Activated T-helper 1 cell treated with anti-CD3 and anti-CD28 coated beads, Interleukin-12 subunit alpha, Interleukin-12 subunit beta, Interleukin-2, Interleukin-4 antibody, amounts not matched to agents 30 ng/mL and 10 ng/mL and 1 ng/mL, durations not matched to agents 14 hours and 24 hours and 36 hours (primary cell): ENCODE data around the gene RPL12. TPM values are rescaled to one million over a fixed set of nuclear protein-coding genes. Genes with fewer than 3 reads are reported as not detected.

Source experiments
- DNase-seq: peaks from one replicate; pipeline ENCODE4 v3.0.0; 2021; ENCODE audit warnings: low spot score
- H3K27ac Mint-ChIP-seq: one replicate; pipeline ENCODE4 v1.8.0; 2021; ENCODE audit warnings: mild to moderate bottlenecking, mixed read lengths
- H3K27me3 Mint-ChIP-seq: one replicate; pipeline ENCODE4 v1.8.0; 2022; ENCODE audit warnings: mild to moderate bottlenecking, moderate library complexity, mixed read lengths; ENCODE audit not compliant: insufficient read depth
- H3K36me3 Mint-ChIP-seq: one replicate; pipeline ENCODE4 v1.8.0; 2021; ENCODE audit warnings: low read depth, mixed read lengths
- H3K4me1 Mint-ChIP-seq: one replicate; pipeline ENCODE4 v1.8.0; 2021; ENCODE audit warnings: low read depth, mixed read lengths
- H3K4me3 Mint-ChIP-seq: one replicate; pipeline ENCODE4 v1.8.0; 2021; ENCODE audit warnings: mild to moderate bottlenecking, moderate library complexity, mixed read lengths
- H3K9me3 Mint-ChIP-seq: one replicate; pipeline ENCODE4 v1.8.0; 2021; ENCODE audit warnings: mixed read lengths
- intact Hi-C: fragments of 100-400 bp; cut with micrococcal nuclease; formaldehyde crosslinking; loops from one replicate; pipeline ENCODE4 v1.15.1; 2024
- total RNA-seq: library from RNA; stranded (reverse); gene quantifications from 2 replicates; pipeline ENCODE4 v1.2.3, GENCODE V29; 2022

The RPL12 gene
- total RNA-seq = 1,157 and 1,162 TPM in 2 replicates

DNA sequence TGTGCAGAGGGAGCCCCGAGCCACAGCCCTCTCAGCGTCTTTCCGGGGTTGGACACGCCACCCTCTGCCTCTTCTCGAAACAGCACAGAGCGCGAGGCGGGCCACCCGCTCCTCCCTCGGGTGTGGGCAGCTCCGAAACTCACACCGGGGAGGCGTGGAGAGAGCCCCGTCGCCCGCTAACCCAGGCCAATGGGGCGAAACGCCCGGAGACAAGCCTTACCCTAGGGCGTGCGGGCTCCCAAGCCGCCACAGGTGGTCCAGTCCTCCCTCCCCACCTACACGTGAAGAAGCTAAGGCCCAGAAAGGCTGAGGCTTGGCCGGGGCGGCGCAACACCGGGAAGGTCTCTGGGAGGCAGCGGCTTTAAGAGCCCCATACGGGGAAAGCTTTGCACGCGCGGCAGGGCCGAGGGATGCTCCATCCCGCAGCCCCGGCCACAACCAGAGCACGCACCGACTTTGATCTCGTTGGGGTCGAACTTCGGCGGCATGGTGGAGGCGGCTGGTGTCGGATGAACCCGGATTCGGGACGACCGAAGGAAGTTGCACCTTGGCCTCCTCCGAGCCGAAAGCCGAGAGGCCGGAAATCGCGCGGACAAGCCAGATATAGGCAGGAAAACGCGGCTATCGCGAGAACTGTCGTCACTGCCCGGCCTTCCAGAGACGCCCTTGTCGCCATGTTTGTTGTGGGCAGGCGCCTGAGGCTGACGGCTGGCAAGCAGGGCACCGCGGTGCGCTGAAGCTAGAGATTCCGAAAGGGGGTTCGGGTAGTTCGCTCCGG lies at the start of gene RPL12, which contains the start of gene LRSAM1:
TSS of gene RPL12 (minus strand) at position 577 of the 778 bp plus-strand sequence. CDS start at position 488, 89 bp downstream.
TSS of gene LRSAM1 (plus strand) at position 681 of the 778 bp plus-strand sequence. CDS start 3,018 bp downstream, outside the sequence.
- H3K9me3 Mint-ChIP-seq = peaks cover 16% of the 10 kb centered on the region
- intact Hi-C loops = loop anchor here (1.0 to 10.0 kb wide), 11 partner anchors 27 to 506 kb away; partner anchors contain the start of genes PTRH1, ST6GALNAC4, TOR2A and ZNF79
- peaks cover 54% of the 10 kb centered on the region for H3K36me3 Mint-ChIP-seq
- H3K4me3 Mint-ChIP-seq = peak within 1 kb of the TSS; percentile 92
- peaks cover 55% of the 10 kb centered on the region for H3K4me1 Mint-ChIP-seq
- H3K27me3 Mint-ChIP-seq = no peaks in the 10 kb centered on the region
- H3K27ac Mint-ChIP-seq = peak within 1 kb of the TSS; percentile 98
- DNase-seq = peak; percentile 96

DNA sequence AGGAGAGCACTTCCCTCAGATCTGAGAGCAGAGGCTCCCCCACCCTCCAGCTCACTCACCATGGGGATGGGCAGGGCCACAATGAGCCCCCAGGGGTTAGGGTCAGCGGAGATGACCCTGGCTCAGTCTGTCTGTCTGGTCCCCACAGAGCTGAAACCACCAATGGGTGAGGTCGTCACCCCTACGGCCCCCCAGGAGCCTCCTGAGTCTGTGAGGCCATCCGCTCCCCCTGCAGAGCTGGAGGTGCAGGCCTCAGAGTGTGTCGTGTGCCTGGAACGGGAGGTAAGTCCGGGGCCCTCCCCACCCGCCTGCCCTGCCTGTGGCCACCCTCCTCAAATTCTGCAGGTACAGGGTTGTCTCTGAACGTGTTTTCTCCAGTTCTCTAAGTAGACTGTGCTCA lies 49.7 kb upstream of the RPL12 start:
- H3K4me3 Mint-ChIP-seq = no peak overlapping the region
- H3K9me3 Mint-ChIP-seq = no peaks in the 10 kb centered on the region
- no peak for DNase-seq
- intact Hi-C loops = loop anchor here (5.0 kb wide), 1 partner anchor 371 kb away; no protein-coding TSS in a partner anchor
- H3K27ac Mint-ChIP-seq = no peak overlapping the region
- no peaks in the 10 kb centered on the region for H3K27me3 Mint-ChIP-seq
- peaks cover 5% of the 10 kb centered on the region for H3K4me1 Mint-ChIP-seq
- H3K36me3 Mint-ChIP-seq = peaks cover 5% of the 10 kb centered on the region

DNA sequence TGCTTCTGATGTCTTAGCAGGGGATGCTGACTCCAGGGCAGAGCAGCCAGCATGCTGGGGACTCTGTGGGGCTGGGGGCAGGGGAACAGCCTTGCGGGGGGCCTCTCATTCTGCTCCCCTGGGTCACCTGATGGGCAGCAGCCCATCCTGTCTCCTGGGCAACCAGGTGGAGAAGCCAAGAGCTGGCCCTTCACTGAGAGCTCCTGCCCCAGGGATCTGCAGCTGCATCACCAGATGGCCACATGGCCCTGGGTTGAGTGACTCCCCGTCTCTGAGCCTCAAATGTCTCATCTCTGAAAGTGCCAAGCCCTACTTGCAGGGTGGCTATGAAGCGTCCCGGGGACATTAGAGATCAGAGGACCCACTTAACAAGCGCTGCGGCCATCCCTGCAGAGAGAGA lies 49.2 kb upstream of the RPL12 start:
- H3K4me1 Mint-ChIP-seq = peaks cover 5% of the 10 kb centered on the region
- H3K4me3 Mint-ChIP-seq = no peak overlapping the region
- intact Hi-C loops = loop anchor here (5.0 kb wide), 1 partner anchor 372 kb away; no protein-coding TSS in a partner anchor
- no peaks in the 10 kb centered on the region for H3K27me3 Mint-ChIP-seq
- no peak for DNase-seq
- no peak overlapping the region for H3K27ac Mint-ChIP-seq
- peaks cover 5% of the 10 kb centered on the region for H3K36me3 Mint-ChIP-seq
- no peaks in the 10 kb centered on the region for H3K9me3 Mint-ChIP-seq

DNA sequence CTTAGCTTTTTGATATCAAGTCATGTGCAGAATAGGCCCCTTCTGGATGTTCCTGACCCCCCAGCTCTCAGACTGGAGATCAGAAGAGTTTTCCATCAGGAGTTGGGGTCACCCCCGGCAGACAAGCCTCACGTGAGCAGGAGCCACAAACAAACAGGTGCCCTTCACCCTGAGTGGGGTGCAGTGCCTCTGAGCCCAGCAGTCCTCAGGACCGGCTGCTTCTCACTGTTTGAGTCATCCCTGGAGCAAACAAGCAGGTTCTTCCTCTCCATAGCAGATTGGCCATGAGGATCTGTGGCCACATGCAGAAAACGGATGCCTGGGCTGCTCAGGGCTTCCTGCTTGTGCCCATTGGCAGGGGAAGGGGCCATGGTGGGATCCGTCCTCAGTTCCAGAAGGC lies 47.1 kb upstream of the RPL12 start:
- Mint-ChIP-seq H3K4me1 (no peaks in the 10 kb centered on the region), H3K9me3 (no peaks in the 10 kb centered on the region), H3K4me3 (no peak overlapping the region), H3K36me3 (peaks cover 8% of the 10 kb centered on the region), H3K27ac (no peak overlapping the region), H3K27me3 (no peaks in the 10 kb centered on the region)
- intact Hi-C loops = no loop called here
- no peak for DNase-seq

DNA sequence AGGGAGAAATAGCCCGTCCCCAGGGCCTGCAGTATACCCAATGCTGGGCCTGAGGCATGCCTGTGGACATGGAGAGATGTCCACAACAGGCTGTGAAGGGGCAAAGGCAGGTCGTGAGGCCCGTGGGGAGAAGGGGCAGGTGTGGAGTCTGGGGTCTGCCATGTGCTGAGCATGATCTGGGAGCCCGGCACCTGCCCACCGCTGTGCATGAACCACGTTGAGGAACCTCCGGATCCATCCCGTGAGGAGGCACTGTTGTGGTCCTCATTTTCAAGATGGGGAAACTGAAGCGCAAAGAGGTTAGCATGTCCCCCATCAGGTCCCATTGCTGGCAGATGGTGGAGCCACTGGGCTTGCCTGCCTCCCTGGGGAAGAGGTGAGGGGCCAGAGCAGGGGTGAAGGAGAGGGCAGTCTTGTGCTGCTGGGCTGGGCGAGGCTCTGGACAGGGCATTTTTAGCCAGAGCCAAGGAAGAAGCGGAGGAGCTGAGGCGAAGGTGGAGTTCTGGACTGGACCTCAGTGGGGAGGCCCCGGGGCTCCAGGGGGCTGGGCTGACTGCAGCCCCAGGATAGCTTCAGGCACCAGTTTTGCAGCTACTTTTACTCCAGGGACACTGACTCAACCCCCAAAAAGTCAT lies 46.6 kb upstream of the RPL12 start:
- Mint-ChIP-seq H3K4me1 (no peaks in the 10 kb centered on the region), H3K4me3 (no peak overlapping the region), H3K27me3 (no peaks in the 10 kb centered on the region), H3K9me3 (no peaks in the 10 kb centered on the region), H3K27ac (no peak overlapping the region), H3K36me3 (peaks cover 10% of the 10 kb centered on the region)
- no peak for DNase-seq
- intact Hi-C loops = no loop called here

DNA sequence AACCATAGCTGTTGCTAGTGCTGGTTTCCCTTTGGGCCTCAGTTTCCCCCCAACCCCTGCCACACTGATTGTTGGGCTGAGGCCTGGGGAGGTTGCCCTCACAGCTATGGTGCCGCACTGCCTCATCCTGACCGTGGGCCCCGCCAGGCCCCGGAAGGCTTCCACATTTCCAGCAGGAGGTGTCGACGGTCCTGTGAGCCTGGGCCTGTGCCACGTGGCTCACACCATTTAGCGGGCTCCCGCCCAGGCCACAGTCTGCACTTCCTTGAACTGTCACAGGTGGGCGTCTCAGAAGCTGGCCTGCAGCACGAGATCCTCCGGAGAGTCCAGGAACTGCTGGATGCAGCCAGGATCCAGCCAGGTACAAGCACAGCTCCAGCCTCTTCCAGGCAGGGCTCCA lies 45.8 kb upstream of the RPL12 start:
- Mint-ChIP-seq H3K4me1 (no peaks in the 10 kb centered on the region), H3K36me3 (peaks cover 10% of the 10 kb centered on the region), H3K27me3 (no peaks in the 10 kb centered on the region), H3K27ac (no peak overlapping the region), H3K9me3 (no peaks in the 10 kb centered on the region), H3K4me3 (no peak overlapping the region)
- intact Hi-C loops = no loop called here
- no peak for DNase-seq

DNA sequence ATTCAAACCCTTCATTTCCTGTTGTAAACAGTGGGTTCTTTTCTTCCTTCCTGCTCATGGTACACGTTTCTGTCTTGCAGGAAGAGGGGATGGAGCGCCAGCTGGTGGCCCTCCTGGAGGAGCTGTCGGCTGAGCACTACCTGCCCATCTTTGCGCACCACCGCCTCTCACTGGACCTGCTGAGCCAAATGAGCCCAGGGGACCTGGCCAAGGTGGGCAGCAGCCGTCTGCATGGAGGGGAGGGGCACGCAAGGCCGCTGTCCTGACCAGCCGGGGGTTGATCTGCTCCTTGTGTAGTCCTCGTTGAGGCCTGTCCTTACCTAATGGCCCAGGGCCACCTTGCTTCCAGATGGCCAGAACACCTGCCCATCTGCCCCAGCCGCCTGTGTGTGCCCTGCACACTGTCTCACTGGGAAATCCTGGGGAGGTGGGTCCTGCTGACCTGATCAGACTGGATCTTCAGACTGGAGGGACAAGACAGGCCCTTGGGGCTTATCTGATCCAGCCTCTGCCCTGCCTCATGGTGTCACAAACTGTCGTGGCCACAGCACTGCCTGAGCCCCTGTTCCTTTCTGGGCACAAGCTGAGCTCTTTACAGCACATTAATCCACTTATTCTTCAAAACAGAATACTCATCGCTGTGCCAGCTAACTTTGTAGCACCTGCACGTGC lies 44.8 kb upstream of the RPL12 start:
- peaks cover 10% of the 10 kb centered on the region for H3K36me3 Mint-ChIP-seq
- H3K4me1 Mint-ChIP-seq = no peaks in the 10 kb centered on the region
- H3K27me3 Mint-ChIP-seq = no peaks in the 10 kb centered on the region
- intact Hi-C loops = no loop called here
- no peaks in the 10 kb centered on the region for H3K9me3 Mint-ChIP-seq
- DNase-seq = no peak
- no peak overlapping the region for H3K4me3 Mint-ChIP-seq
- H3K27ac Mint-ChIP-seq = no peak overlapping the region

DNA sequence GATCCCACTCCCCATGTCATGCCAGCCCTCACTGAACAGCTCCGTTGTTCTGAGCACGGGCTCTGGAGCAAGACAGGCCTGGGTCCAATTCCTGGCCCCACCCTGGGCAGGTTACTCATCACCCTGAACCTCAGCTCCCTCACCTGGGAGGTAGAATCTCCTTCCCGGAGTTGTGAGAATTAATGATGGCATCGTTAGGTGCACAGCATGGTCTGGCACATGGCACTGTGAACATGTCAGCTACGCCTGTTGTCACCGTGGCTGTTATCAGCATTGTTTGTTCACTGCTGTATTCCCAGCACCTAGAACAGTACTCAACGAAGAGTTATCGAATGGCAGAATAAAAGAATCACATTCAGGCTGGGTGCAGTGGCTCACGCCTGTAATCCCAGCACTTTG lies 43.1 kb upstream of the RPL12 start:
- Mint-ChIP-seq H3K9me3 (no peaks in the 10 kb centered on the region), H3K27ac (no peak overlapping the region), H3K4me1 (no peaks in the 10 kb centered on the region), H3K27me3 (no peaks in the 10 kb centered on the region), H3K4me3 (no peak overlapping the region), H3K36me3 (peaks cover 11% of the 10 kb centered on the region)
- DNase-seq = no peak
- intact Hi-C loops = no loop called here

DNA sequence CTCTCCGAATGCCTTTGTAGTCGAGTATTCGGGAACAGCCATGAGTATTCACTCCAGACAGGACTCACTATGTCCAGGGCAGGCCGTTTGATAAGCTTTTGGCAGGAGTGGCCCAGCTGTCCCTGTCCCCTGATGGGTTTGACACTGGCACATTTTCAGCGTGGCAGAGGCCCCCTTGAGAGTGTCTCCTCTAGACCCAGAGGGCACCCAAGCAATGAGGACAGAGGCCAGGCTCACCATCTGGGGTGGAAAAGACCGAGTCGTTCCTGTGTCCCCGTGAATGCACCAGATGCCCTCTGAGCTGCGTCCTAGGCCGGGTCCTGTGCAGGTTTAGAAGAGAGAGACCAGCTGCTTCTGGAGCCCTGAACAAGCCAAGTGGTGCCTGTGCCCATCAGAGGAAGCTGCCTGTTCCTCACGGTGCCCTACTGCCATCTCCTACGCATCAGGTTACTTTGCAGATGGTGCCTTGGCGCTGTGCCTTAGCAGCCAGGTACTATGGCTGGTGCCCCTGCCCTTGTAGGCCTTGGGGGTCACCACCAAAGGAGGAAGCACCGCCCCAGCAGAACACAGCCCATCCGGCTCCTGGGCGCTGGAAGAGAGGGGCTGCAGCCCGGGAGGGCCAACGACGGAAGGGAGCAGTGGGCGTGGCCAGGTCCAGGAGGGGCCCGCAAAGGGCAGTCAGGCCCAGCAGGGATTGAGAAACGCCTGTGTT lies 42.5 kb upstream of the RPL12 start:
- intact Hi-C loops = no loop called here
- Mint-ChIP-seq H3K27me3 (no peaks in the 10 kb centered on the region), H3K9me3 (no peaks in the 10 kb centered on the region), H3K36me3 (peaks cover 11% of the 10 kb centered on the region), H3K4me1 (no peaks in the 10 kb centered on the region), H3K4me3 (no peak overlapping the region), H3K27ac (no peak overlapping the region)
- DNase-seq = no peak

DNA sequence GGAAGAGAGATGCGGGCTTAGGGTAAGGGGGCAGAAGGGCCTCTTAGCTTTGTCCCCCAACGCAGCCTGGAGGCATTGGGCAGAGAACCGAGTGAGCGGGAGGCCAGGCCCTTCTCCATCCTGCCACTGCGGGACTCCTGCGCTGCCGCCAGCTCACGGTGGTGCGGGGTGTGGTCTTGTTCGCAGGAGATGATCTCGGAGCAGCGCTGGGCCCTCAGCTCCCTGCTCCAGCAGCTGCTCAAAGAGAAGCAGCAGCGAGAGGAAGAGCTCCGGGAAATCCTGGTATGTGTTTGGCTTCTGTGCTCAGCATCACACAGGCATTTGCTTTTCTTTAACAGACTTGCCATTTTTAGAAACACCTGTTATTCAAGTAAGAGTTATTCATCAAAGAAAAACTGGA lies 41.4 kb upstream of the RPL12 start:
- Mint-ChIP-seq H3K27ac (no peak overlapping the region), H3K9me3 (no peaks in the 10 kb centered on the region), H3K4me1 (no peaks in the 10 kb centered on the region), H3K36me3 (peaks cover 11% of the 10 kb centered on the region), H3K27me3 (no peaks in the 10 kb centered on the region), H3K4me3 (no peak overlapping the region)
- DNase-seq = no peak
- intact Hi-C loops = no loop called here

DNA sequence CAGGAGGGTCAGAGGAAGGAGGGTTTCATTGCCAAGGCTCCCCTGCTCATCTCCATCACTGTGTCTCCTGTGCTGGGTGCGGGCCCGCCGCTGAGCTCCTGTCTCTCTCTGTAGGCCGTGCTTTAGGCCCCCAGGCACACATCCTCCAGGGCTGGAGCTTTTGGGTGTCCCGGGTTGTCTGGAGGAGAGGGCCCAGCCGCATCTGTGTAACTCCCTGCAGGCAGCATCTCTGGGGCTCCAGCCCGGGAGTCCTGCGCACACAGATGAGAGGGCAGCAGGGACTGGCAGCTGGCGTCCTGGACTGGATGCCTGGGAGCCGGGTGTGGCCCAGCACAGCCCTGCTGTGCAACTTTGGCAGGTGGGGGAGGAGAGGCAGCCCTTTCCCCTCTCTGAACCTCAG lies 40.3 kb upstream of the RPL12 start:
- DNase-seq = no peak
- intact Hi-C loops = no loop called here
- Mint-ChIP-seq H3K9me3 (no peaks in the 10 kb centered on the region), H3K27me3 (no peaks in the 10 kb centered on the region), H3K4me1 (no peaks in the 10 kb centered on the region), H3K27ac (no peak overlapping the region), H3K4me3 (no peak overlapping the region), H3K36me3 (peaks cover 12% of the 10 kb centered on the region)

DNA sequence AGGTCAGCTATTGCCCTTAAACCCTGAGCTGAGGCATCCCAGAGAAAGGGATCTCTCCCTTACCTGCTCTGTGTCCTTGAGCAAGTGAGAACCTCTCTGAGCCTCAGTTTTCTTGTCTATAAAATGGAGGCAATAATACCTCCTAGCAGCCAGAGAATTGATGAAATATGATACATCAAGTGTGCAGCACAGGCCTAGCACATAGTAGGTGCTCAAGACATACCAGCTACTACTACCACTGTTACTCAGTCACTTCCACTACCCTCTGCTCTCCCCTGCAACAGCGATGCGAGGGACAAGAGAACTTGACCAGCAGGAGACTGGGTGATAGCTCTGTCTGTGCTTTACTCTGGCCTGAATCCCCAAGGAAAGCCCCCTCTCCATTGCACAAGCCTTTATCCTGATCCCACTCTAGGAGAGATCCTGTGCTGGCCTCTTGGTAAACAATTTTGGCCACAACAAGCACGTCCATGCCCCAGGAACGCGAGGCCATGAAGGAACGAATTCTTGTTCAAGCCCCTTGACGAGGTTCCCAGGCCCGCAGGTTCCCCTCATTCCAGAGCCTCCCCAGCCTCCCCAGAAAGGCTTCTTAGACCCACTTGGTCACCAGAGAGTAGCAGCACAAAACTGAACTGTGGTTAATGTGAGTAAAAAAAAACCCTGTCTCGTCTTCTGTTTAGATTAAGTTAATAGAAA lies 39.5 kb upstream of the RPL12 start:
- no peak for DNase-seq
- intact Hi-C loops = no loop called here
- no peak overlapping the region for H3K27ac Mint-ChIP-seq
- H3K36me3 Mint-ChIP-seq = peaks cover 11% of the 10 kb centered on the region
- no peaks in the 10 kb centered on the region for H3K4me1 Mint-ChIP-seq
- H3K4me3 Mint-ChIP-seq = no peak overlapping the region
- H3K27me3 Mint-ChIP-seq = no peaks in the 10 kb centered on the region
- H3K9me3 Mint-ChIP-seq = no peaks in the 10 kb centered on the region
